ENCODE results near the gene HEXIM2.

DNA sequence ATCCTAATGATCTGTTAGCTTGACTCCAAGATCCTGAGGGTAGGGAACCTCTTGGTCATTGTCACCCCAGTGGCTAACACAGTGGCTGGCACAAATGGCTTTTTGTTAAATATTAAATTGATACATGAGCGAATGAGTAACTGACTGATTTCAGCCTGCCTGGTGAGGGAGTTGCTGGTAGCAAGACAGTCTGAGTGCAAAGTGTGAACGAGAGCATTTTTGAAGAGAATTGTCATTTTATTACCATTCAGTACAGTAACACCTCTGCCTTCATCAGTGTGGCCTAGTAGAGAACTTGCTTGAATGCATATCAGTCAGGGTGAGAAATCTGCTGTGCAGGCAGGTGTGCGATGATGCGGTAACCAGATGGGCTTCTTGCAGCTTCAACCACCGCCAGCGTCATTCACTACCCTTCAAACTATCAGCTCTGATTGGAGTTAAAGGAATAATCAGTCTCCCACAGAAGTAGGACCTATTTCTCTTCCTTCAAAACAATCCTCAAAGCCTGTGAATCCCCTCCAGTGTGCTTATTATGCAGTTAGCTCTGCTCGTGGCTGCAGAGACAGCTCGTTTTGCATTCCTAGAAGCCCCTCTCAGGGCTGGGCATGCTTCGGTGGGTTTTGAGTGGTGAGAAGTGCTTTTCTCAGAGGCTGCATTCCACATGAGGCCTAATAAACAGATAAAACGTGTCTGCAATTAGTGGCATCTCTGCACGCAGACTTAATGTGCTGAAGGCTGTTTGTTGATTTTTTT is 29.0 kb downstream of the HEXIM2 start:
- TF ChIP-seq, protein P1, sequence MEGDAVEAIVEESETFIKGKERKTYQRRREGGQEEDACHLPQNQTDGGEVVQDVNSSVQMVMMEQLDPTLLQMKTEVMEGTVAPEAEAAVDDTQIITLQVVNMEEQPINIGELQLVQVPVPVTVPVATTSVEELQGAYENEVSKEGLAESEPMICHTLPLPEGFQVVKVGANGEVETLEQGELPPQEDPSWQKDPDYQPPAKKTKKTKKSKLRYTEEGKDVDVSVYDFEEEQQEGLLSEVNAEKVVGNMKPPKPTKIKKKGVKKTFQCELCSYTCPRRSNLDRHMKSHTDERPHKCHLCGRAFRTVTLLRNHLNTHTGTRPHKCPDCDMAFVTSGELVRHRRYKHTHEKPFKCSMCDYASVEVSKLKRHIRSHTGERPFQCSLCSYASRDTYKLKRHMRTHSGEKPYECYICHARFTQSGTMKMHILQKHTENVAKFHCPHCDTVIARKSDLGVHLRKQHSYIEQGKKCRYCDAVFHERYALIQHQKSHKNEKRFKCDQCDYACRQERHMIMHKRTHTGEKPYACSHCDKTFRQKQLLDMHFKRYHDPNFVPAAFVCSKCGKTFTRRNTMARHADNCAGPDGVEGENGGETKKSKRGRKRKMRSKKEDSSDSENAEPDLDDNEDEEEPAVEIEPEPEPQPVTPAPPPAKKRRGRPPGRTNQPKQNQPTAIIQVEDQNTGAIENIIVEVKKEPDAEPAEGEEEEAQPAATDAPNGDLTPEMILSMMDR (conservative IDR thresholded peaks at IDR 0.05; ENCODE audit: low read depth, low read length) = no peak
- TF ChIP-seq POLR2A (IDR thresholded peaks at IDR 0.05; ENCODE audit: low read depth, low read length) = no peak
- TF ChIP-seq MAFK (IDR thresholded peaks at IDR 0.05; ENCODE audit: low read depth, low read length) = no peak
- TF ChIP-seq RFX5 (IDR thresholded peaks at IDR 0.05; ENCODE audit: low read depth, low read length) = no peak

All from IMR-90 (cell line).